IPS DF 4.7 (cell line): ENCODE results near the gene SHISA3.
"Not testable (repeated sequence)": the region's sequence is repeated elsewhere in the genome, so short reads cannot be mapped to it uniquely, and the experiment has no call there.

Experiments used
- DNase-seq: peaks from one replicate; pipeline ENCODE4 v3.0.0-alpha.2; 2013; ENCODE audit warnings: low spot score; ENCODE audit errors: extremely low read depth

The SHISA3 gene

DNA sequence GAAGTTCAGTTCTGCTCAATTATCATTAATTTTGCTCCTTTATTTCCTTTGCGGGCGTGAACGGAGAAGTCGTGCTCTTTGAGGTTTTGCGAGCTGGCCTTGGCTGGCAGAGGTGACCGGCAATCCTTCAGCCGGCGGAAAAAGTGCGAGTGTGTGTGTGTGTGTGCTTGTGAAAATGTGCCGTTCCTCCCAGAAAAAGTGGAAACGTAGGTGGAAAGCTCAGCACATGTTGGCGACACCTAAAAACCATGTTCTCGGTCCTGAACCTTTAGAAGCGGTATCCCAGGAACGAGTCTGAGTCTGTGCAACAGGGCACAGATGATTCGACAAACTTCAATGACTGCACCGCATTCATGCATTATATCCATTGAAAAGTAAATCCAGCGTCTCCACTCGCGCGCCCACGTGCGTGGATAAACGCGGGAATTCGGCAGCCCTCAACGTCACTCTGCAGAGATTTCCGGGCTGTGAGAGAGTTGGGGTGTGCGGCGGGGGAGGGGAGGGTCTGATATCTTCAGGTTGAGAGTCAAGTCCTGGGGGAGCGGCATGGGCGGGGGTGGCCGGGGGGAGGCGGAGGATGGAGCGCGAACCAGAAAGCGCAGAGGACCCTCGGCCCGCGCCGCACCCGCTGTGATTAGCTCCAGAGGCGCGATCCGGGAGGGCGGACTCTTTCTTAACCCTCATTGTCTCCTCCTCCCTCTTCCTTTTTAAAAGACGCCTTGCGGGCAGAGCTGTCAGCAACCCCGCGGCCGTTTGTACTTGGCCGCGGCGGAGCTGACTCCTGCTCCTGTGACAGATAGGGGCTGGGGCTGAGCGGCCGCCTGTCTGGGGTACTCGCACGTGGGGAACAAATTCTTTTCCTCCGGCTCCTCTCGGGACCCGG, at the start of gene SHISA3:
SHISA3 (plus strand) TSS at position 737 of the 883 bp plus-strand sequence. CDS start 569 bp downstream, outside the sequence.
- DNase-seq: no peak

- DNase-seq: no peak
Observed at GRCh38 chr4:42348247-42348646, 49.0 kb upstream of the SHISA3 start.

- DNase-seq: no peak
Observed at GRCh38 chr4:42348692-42349091, 48.6 kb upstream of the SHISA3 start.

- DNase-seq: no peak
Observed at GRCh38 chr4:42350611-42351182, 46.6 kb upstream of the SHISA3 start.

GRCh38 chr4:42352049-42352448, 45.2 kb upstream of the SHISA3 start:
- no peak for DNase-seq

DNA sequence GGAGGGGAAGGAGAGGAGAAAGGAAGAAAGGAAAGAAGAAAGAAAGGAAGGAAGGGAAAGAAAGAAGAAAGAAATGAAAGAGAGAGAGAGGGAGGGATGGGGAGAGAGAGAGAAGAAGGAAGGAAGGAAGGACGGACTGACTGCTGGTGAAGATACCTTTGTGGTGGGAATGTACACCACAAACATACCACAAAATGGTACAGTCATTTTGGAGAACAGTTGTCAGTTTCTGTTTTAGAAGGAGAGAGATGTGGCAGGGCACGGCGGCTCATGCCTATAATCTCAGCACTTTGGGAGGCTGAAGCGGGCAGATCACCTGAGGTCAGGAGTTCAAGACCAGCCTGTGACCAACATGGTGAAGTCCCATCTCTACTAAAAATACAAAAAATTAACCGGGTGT, 40.0 kb upstream of the SHISA3 start:
- DNase-seq: no peak

GRCh38 chr4:42359711-42360110, 37.6 kb upstream of the SHISA3 start:
- no peak for DNase-seq

DNA sequence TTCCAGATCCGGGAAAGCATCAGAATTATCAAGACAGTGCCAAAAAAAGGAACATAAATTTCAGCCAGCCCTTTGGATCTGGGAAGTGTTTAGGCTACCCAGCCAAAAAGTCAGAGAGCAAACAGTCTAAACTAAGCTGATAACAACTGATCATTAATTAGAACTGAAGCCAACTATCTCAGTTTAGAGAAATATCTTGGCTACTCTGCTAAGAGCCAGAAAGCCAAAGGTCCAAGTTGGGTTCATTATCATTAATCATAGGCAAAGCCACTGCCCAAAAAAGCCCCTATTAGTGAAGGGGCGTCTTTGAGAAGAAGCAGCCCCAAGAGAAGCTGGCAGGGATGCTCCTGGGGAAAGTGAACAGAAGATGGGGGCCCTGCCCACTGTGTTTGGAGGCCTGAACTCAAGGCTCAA, 37.0 kb upstream of the SHISA3 start:
- no peak for DNase-seq

DNA sequence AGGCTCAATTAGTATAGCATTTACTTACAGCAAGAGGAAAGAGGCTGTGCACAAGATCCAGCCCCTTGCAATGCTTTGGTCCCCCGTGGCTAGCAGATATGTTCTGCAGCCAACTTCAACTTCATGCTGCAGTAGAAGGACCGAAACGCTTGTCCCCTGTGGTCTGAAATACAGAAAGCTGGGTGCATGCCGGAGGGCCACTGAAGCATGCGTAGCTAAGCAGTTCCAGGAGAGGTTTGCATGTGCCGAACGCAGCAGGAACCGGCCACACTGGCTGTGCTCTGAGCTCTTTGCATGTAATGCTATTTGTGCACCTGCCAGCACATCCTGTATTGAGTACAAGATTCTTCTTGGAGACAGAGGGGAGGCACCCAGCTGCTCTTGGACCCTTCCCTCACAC, 35.8 kb upstream of the SHISA3 start:
- no peak for DNase-seq

DNA sequence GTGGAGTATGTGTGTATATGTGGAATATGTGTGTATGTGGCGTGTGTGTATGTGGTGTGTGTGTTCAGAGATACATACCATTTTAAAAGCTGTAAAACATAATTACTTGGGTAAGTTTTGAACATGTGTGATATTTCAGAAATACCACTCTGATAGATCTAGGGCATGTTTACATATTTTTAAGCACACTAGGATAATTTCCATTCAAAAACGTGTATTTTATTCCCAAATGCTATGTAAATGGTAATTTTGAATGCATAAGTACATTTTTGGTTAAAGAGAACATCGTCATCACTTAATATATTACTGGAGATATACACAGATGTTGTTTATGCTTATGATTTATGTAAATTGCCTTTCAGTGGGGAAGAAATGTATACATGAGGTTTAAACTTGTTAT, 34.7 kb upstream of the SHISA3 start:
- DNase-seq: no peak

DNA sequence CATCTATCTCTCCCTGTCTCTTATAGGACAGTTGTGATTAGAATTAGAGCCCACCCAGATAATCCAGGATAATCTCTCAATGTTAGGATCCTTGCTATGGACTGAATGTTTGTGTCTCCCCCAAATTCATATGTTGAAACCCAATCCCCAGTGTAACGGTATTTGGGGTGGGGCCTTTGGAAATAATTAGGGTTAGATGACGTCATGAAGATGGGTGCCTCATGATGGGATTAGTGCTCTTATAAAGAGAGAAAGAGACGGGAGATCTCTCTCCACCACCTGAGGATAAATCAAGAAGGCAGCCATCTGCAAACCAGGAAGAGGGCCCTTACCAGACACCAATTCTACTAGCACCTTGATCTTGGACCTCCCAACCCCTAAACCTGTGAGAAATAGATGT, 33.7 kb upstream of the SHISA3 start:
- no peak for DNase-seq

DNA sequence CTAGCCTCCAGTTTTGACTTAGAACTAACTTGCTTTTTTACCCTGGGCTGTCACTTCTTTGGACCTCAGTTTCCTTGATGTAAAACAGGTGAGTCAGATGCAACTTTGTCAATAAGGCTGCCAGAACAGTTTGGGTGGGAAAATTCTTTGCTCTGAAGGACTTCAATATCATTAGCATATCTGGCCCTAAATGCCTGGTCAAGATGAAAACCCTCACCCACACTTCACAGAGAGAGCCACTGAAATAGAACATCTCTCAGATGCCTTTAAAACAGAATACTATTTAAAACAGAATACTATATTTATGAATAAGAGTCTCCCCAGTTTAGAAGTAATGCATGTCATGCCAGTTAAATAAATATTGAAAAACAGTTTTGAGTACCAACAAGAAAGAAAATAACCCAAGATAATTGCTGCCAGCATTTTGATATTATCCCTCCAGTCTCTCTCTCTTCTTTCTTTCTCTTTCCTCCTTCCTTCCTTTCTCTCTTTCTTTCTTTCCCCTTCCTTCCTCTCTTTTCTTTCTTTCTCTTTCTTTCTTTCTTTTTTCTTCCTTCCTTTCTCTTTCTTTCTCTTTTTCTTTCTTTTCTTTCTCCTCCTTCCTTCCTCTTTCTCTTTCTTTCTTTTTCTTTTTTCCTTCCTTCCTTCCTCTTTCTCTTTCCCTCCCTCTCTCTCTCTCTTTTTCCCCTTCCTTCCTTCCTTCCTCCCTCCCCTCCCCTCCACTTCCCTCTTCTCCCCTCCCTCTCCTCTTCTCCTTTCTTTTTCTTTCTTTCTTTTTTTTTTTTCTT, 32.8 kb upstream of the SHISA3 start:
- no peak for DNase-seq

- DNase-seq: no peak
Observed at GRCh38 chr4:42366959-42367358, 30.3 kb upstream of the SHISA3 start.

DNA sequence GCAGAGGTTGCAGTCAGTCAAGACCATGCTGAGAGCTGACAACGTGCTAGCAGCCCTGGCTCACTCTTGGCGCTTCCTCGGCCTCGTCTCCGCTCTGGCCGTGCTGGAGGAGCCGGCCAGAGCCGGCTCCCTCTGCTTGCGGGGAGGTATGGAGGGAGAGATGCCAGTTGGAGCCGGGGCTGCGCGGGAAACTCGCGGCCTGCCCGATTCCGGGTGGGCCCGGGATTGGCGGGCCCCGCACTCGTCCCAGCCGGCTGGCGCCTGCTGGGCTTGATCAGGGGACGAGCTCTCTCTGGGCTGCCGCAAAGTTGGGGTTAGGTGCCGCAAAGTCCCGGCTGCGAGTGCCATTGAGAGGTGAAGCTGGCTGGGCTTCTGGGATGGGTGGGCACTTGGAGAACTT, 27.8 kb upstream of the SHISA3 start:
- DNase-seq: no peak

GRCh38 chr4:42371305-42372252, 25.7 kb upstream of the SHISA3 start:
- no peak for DNase-seq

DNA sequence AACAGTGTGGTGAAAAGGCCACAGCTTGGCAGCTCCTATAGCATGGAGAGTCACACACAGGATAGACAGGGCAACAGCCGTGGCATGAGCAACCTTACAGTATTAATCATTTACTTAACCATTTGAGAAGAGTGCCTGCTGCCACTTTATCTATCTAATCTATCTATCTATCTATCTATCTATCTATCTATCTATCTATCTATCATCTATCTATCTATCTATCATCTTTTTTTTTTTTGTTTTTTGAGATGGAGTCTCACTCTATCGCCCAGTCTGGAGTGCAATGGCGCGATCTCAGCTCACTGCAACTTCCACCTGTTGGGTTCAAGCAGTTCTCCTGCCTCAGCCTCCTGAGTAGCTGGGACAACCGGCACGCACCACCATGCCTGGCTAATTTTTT, 25.0 kb upstream of the SHISA3 start:
- DNase-seq: not testable (repeated sequence)

- no peak for DNase-seq
Observed at GRCh38 chr4:42377497-42377896, 19.8 kb upstream of the SHISA3 start.

- DNase-seq: no peak
Observed at GRCh38 chr4:42381666-42382065, 15.6 kb upstream of the SHISA3 start.

GRCh38 chr4:42385516-42385915, 11.8 kb upstream of the SHISA3 start:
- DNase-seq: no peak

DNA sequence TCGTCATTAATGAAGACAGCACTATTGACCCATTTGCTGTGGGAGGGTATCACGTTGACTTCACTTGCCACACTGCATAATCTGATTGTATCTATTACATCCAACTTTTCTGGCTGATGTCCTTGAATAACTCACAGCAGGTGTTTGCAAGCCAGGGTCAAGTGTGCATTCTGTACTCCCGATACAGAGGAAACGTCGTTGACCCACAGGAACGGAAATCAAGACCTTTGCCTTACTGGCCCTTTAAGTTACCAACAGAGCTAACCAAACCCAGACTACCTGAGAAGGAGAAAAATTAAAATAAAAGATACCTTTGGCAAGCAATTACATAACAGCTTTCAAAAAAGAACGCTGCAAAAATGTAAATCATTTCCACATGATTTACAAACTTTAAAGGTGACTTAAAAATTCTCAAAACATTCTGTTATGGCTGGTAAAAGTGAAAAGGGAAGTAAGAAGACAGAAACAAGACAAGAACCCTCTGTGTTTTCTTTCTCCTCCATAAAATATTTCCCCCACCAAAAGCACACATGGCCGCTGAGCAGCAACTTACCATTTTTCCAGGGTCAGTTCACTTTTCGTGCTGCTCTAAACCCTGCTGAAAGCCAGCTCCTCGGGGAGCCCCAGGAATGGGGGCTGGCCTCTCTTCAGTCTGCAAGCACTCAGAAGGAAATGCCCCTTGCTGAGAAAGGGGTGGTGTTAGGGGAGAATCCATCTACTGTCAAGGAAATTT, 6.5 kb upstream of the SHISA3 start:
- DNase-seq: no peak

DNA sequence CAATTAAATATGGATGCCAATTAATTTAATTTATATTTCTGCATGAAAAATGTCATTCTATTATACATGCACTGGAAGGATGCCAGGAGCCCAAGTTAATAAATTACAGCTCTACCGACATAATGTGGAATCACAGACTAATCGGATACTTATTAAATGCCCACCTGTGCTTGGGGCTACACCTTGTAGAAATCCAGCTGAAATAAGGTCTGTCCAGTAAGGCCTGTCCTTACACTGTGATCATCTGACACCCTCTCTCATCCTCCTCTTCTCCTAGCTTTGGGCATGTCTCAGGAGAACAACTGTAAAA, 6.0 kb upstream of the SHISA3 start:
- no peak for DNase-seq
